ENCODE results near the gene PITPNM1.

GRCh38 chr11:67503119-67504004 is 1.8 kb downstream of the PITPNM1 start:
- TF ChIP-seq CTCF (IDR thresholded peaks at IDR 0.05) = no peak
- no peak for TF ChIP-seq POLR2A (IDR thresholded peaks at IDR 0.05)
